ENCODE measurements around the gene ZKSCAN1. TPM values are rescaled to one million over a fixed set of nuclear protein-coding genes. Genes with fewer than 3 reads are reported as not detected.

ZKSCAN1 gene
- total RNA-seq, 2 experiments from 2014 or later, result 42.3 to 45.0 TPM

DNA sequence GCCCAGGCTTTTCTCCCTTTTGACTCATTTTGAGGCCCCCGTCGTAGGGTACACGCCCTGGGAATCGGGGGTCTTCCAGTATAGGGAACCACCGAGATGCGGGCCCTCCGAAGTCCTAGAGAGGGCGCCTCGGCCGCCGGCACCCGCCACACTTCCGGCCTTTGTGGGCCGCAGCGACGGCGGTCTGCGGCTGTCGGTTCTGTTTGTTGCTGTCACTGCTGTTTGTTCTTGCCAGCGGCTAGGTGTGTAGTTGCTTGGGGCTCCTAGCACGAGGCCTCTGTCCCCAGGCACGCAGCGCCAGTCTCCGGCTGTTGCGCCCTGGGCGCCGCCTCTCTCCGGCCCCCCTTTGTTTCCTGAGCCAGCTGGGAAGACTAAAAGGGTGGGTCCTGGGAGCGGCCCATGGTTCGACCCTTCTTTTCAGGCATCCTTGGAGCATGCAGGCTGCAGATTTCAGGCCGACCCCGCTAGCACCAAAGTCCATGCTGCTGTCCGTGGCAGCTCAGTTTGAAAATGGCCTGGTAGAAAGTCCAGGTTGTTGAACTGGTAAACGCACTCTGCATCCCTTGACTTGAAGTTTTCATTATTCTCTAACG, 17.8 kb upstream of the ZKSCAN1 start:
- no peaks in the 10 kb centered on the region for H3K36me3 Mint-ChIP-seq (ENCODE audit: low read depth)
- H3K9me3 Mint-ChIP-seq, result no peaks in the 10 kb centered on the region
- Histone ChIP-seq H3K4me1 (ENCODE audit: insufficient read depth, low read length) (peaks cover 21% of the 10 kb centered on the region), H3K27me3 (ENCODE audit: control insufficient read depth in 1 of 2, insufficient read depth in 2 of 2, low read length in 2 of 2) (no peaks in the 10 kb centered on the region), H3K4me3 (ENCODE audit: low read length) (peak overlapping the region; percentile 48), H3K9me3 (ENCODE audit: control insufficient read depth in 1 of 2, insufficient read depth in 1 of 2, low read length in 2 of 2) (no peaks in the 10 kb centered on the region), H3K36me3 (ENCODE audit: insufficient read depth, low read length) (no peaks in the 10 kb centered on the region), H3K27ac (ENCODE audit: low read depth in 1 of 2, low read length in 2 of 2) (peak overlapping the region; percentile 42 to 66)
- peak overlapping the region; percentile 90 for H3K27ac Mint-ChIP-seq
- no peak for TF ChIP-seq CTCF (IDR thresholded peaks at IDR 0.05)
- intact Hi-C loops (cut with DNase I, micrococcal nuclease), result loop anchor here (1.0 to 10.0 kb wide), 6 partner anchors 18 to 440 kb away; partner anchors contain the start of genes ZKSCAN1 (in 1 of the 2), ZNF3 (in 1 of the 2) and ZNF655 (in 1 of the 2)
- POLR2A ChIA-PET, result interaction anchor here (0.5 to 3.7 kb wide), 6 partner anchors 18 to 497 kb away, joined by 3 to 34 read pairs (median 6); partner anchors contain the start of genes MBLAC1, TRIM4, ZKSCAN1 and ZNF394
- CTCF ChIA-PET, result interaction anchor here (0.8 kb wide), 1 partner anchor 133 kb away, joined by 3 read pairs; no protein-coding TSS in a partner anchor
- peak; percentile 91 for ATAC-seq (ENCODE audit: poor library complexity)
- H3K27me3 Mint-ChIP-seq, result no peaks in the 10 kb centered on the region
- peak overlapping the region; percentile 82 for H3K4me3 Mint-ChIP-seq
- H3K4me1 Mint-ChIP-seq (ENCODE audit: low read depth), result peaks cover 22% of the 10 kb centered on the region
- peak; percentile 49 to 89 (median 68) for DNase-seq

- Histone ChIP-seq H3K27me3 (ENCODE audit: control insufficient read depth in 1 of 2, insufficient read depth in 2 of 2, low read length in 2 of 2) (no peaks in the 10 kb centered on the region), H3K4me1 (ENCODE audit: insufficient read depth, low read length) (peaks cover 17% of the 10 kb centered on the region), H3K4me3 (ENCODE audit: low read length) (no peak overlapping the region), H3K9me3 (ENCODE audit: control insufficient read depth in 1 of 2, insufficient read depth in 1 of 2, low read length in 2 of 2) (no peaks in the 10 kb centered on the region), H3K36me3 (ENCODE audit: insufficient read depth, low read length) (no peaks in the 10 kb centered on the region), H3K27ac (ENCODE audit: low read depth in 1 of 2, low read length in 2 of 2) (no peak overlapping the region)
- intact Hi-C loops (cut with DNase I, micrococcal nuclease), result no loop called here
- ChIA-PET CTCF (no interaction called here), POLR2A (interaction anchor here (1.1 kb wide), 1 partner anchor 81 kb away, joined by 3 read pairs; the partner anchor contains the start of gene TRIM4)
- Mint-ChIP-seq H3K4me1 (ENCODE audit: low read depth) (peaks cover 22% of the 10 kb centered on the region), H3K27ac (no peak overlapping the region), H3K27me3 (no peaks in the 10 kb centered on the region), H3K9me3 (no peaks in the 10 kb centered on the region), H3K36me3 (ENCODE audit: low read depth) (no peaks in the 10 kb centered on the region), H3K4me3 (no peak overlapping the region)
- no peak for DNase-seq
- no peak for ATAC-seq (ENCODE audit: poor library complexity)
- TF ChIP-seq CTCF (IDR thresholded peaks at IDR 0.05), result no peak
Measured at GRCh38 chr7:100000239-100000638, 15.2 kb upstream of the ZKSCAN1 start.

GRCh38 chr7:100003711-100004661, 11.4 kb upstream of the ZKSCAN1 start:
- intact Hi-C loops (cut with DNase I, micrococcal nuclease), result no loop called here
- no peak for ATAC-seq (ENCODE audit: poor library complexity)
- DNase-seq, result no peak
- ChIA-PET CTCF (no interaction called here), POLR2A (interaction anchor here (2.5 kb wide), 1 partner anchor 11 kb away, joined by 8 read pairs; the partner anchor contains the start of gene ZKSCAN1)
- Histone ChIP-seq H3K36me3 (ENCODE audit: insufficient read depth, low read length) (no peaks in the 10 kb centered on the region), H3K27me3 (ENCODE audit: control insufficient read depth in 1 of 2, insufficient read depth in 2 of 2, low read length in 2 of 2) (no peaks in the 10 kb centered on the region), H3K4me3 (ENCODE audit: low read length) (no peak overlapping the region), H3K9me3 (ENCODE audit: control insufficient read depth in 1 of 2, insufficient read depth in 1 of 2, low read length in 2 of 2) (no peaks in the 10 kb centered on the region), H3K27ac (ENCODE audit: low read depth in 1 of 2, low read length in 2 of 2) (no peak overlapping the region), H3K4me1 (ENCODE audit: insufficient read depth, low read length) (no peaks in the 10 kb centered on the region)
- no peak for TF ChIP-seq CTCF (IDR thresholded peaks at IDR 0.05)
- Mint-ChIP-seq H3K9me3 (no peaks in the 10 kb centered on the region), H3K4me3 (no peak overlapping the region), H3K4me1 (ENCODE audit: low read depth) (peaks cover under 1% of the 10 kb centered on the region), H3K27me3 (no peaks in the 10 kb centered on the region), H3K36me3 (ENCODE audit: low read depth) (no peaks in the 10 kb centered on the region), H3K27ac (no peak overlapping the region)
